HEK293T (cell line): Measurements from ENCODE around the gene XPNPEP2.

Experiments used
- CTCF ChIA-PET: fragments of 350-600 bp; formaldehyde crosslinking; extraction: SDS; loops from one replicate; lab custom pipeline; 2021; ENCODE audit warnings: antibody characterized with exemption, inconsistent platforms; lab: Yijun Ruan, JAX
- POLR2A ChIA-PET: fragments of 350-600 bp; formaldehyde crosslinking; extraction: SDS; loops from one replicate; lab custom pipeline; 2020; ENCODE audit warnings: antibody characterized with exemption, inconsistent platforms; lab: Yijun Ruan, JAX
- DNase-seq: peaks from one replicate; pipeline ENCODE4 v3.0.0; 2012; ENCODE audit warnings: mixed read lengths; ENCODE audit errors: extremely low spot score
- BHLHE40 ChIP-seq: fragments of 450-650 bp; IDR thresholded peaks from 2 replicates; pipeline ENCODE4 v1.6.1; 2016; ENCODE audit warnings: mild to moderate bottlenecking, moderate library complexity, borderline replicate concordance
- CTBP1 ChIP-seq: fragments of 450-650 bp; IDR thresholded peaks from 2 replicates; pipeline ENCODE4 v1.6.1; 2016; ENCODE audit warnings: borderline replicate concordance
- ELF4 ChIP-seq: fragments of 450-650 bp; IDR thresholded peaks from 2 replicates; pipeline ENCODE4 v1.6.1; 2017; ENCODE audit warnings: antibody characterized with exemption
- FOXK2 ChIP-seq: fragments of 450-650 bp; IDR thresholded peaks from 2 replicates; pipeline ENCODE4 v1.6.1; 2016; ENCODE audit warnings: mild to moderate bottlenecking
- FOXM1 ChIP-seq: fragments of 450-650 bp; IDR thresholded peaks from 2 replicates; pipeline ENCODE4 v1.6.1; 2017; ENCODE audit warnings: mild to moderate bottlenecking, borderline replicate concordance
- L3MBTL2 ChIP-seq: fragments of 450-650 bp; conservative IDR thresholded peaks from 2 replicates; pipeline ENCODE4 v1.6.1; 2016; ENCODE audit warnings: mild to moderate bottlenecking
- LEF1 ChIP-seq: fragments of 450-650 bp; IDR thresholded peaks from 2 replicates; pipeline ENCODE4 v1.6.1; 2017; ENCODE audit warnings: mild to moderate bottlenecking, borderline replicate concordance
- NFRKB ChIP-seq: fragments of 450-650 bp; IDR thresholded peaks from 2 replicates; pipeline ENCODE4 v1.6.1; 2016; ENCODE audit warnings: mild to moderate bottlenecking, moderate library complexity
- PKNOX1 ChIP-seq: fragments of 450-650 bp; IDR thresholded peaks from 2 replicates; pipeline ENCODE4 v1.6.1; 2016
- SP1 ChIP-seq: fragments of 450-650 bp; IDR thresholded peaks from 2 replicates; pipeline ENCODE4 v1.6.1; 2017
- SUZ12 ChIP-seq: fragments of 450-650 bp; IDR thresholded peaks from 2 replicates; pipeline ENCODE4 v1.6.1; 2016; ENCODE audit warnings: mild to moderate bottlenecking
- TARDBP ChIP-seq: fragments of 450-650 bp; IDR thresholded peaks from 2 replicates; pipeline ENCODE4 v1.6.1; 2016
- ZNF384 ChIP-seq: fragments of 450-650 bp; IDR thresholded peaks from 2 replicates; pipeline ENCODE4 v1.6.1; 2016

Gene XPNPEP2

GRCh38 chrX:129813662-129814368 is 75.0 kb downstream of the XPNPEP2 start:
- POLR2A ChIA-PET: no interaction called here
- TF ChIP-seq SP1: no peak

GRCh38 chrX:129818123-129818522 is 79.3 kb downstream of the XPNPEP2 start:
- POLR2A ChIA-PET: no interaction called here
- CTCF ChIA-PET: no interaction called here
- no peak for TF ChIP-seq L3MBTL2
- no peak for TF ChIP-seq SP1
- TF ChIP-seq NFRKB: no peak
- no peak for TF ChIP-seq TARDBP
- no peak for TF ChIP-seq SUZ12
- no peak for TF ChIP-seq CTBP1
- no peak for TF ChIP-seq ZNF384
- TF ChIP-seq FOXM1: no peak
- TF ChIP-seq BHLHE40: no peak
- TF ChIP-seq FOXK2: no peak
- TF ChIP-seq ELF4: no peak
- TF ChIP-seq PKNOX1: no peak
- TF ChIP-seq LEF1: no peak
- DNase-seq: no peak

More at GRCh38 chrX:129813662-129814368, 75.0 kb downstream of the XPNPEP2 start:
- CTCF ChIA-PET: interaction anchor here (1.1 kb wide), 1 partner anchor 9 kb away, joined by 4 read pairs; no protein-coding TSS in a partner anchor
- no peak for DNase-seq
